22Rv1 (cell line): ENCODE results near the gene UNC93A.
"Not testable (repeated sequence)": the region's sequence is repeated elsewhere in the genome, so short reads cannot be mapped to it uniquely, and the experiment has no call there.

Experiments
- ZFX ChIP-seq: fragments of 450-650 bp; IDR thresholded peaks from 2 replicates; pipeline ENCODE4 v1.6.1; 2017; ENCODE audit warnings: antibody characterized with exemption, borderline replicate concordance
- TF ChIP-seq, protein P1 (sequence below): fragments of 450-650 bp; IDR thresholded peaks from 2 replicates; pipeline ENCODE4 v1.5.1; 2017; ENCODE audit warnings: mild to moderate bottlenecking

DNA sequence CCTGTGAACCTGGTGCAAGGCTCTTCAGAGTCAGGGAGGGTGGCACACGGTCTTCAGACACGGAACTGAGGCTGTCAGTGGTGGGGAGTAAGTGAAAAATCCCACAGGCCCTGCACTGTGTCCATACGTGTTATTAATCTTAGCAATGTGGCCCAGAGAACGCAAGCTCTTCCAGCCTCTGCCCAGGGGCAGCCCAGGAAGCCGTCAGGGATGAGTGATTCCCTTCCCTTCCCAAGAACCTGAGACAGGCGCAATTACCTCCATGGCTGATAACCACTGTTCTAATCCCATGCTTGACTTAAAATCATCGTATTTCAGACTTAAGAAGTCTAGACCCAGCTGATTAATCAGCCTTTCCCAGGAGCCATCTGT lies 49.0 kb upstream of the UNC93A start:
- TF ChIP-seq, protein P1, sequence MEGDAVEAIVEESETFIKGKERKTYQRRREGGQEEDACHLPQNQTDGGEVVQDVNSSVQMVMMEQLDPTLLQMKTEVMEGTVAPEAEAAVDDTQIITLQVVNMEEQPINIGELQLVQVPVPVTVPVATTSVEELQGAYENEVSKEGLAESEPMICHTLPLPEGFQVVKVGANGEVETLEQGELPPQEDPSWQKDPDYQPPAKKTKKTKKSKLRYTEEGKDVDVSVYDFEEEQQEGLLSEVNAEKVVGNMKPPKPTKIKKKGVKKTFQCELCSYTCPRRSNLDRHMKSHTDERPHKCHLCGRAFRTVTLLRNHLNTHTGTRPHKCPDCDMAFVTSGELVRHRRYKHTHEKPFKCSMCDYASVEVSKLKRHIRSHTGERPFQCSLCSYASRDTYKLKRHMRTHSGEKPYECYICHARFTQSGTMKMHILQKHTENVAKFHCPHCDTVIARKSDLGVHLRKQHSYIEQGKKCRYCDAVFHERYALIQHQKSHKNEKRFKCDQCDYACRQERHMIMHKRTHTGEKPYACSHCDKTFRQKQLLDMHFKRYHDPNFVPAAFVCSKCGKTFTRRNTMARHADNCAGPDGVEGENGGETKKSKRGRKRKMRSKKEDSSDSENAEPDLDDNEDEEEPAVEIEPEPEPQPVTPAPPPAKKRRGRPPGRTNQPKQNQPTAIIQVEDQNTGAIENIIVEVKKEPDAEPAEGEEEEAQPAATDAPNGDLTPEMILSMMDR, result not testable (repeated sequence)
- TF ChIP-seq ZFX, result not testable (repeated sequence)
